Endothelial cell (in vitro differentiated cells): ENCODE measurements around the gene APOBEC3B. TPM values are rescaled to one million over a fixed set of nuclear protein-coding genes. Genes with fewer than 3 reads are reported as not detected.
"Not testable (repeated sequence)": the region's sequence is repeated elsewhere in the genome, so short reads cannot be mapped to it uniquely, and the experiment has no call there.

ENCODE experiments used
- DNase-seq: peaks from one replicate; pipeline ENCODE4 v3.0.0; 2021; ENCODE audit warnings: low spot score
- H3K27ac Mint-ChIP-seq: one replicate; pipeline ENCODE4 v1.8.0; 2021; ENCODE audit warnings: mixed read lengths, inconsistent platforms; ENCODE audit not compliant: unreplicated experiment
- H3K27me3 Mint-ChIP-seq: one replicate; pipeline ENCODE4 v1.8.0; 2021; ENCODE audit warnings: mild to moderate bottlenecking, moderate library complexity, mixed read lengths, inconsistent platforms; ENCODE audit not compliant: unreplicated experiment
- H3K36me3 Mint-ChIP-seq: one replicate; pipeline ENCODE4 v1.8.0; 2021; ENCODE audit warnings: mild to moderate bottlenecking, low read depth, mixed read lengths, inconsistent platforms; ENCODE audit not compliant: unreplicated experiment
- H3K4me1 Mint-ChIP-seq: one replicate; pipeline ENCODE4 v1.8.0; 2021; ENCODE audit warnings: mild to moderate bottlenecking, mixed read lengths, inconsistent platforms; ENCODE audit not compliant: unreplicated experiment
- H3K4me3 Mint-ChIP-seq: one replicate; pipeline ENCODE4 v1.8.0; 2021; ENCODE audit warnings: mild to moderate bottlenecking, mixed read lengths, inconsistent platforms; ENCODE audit not compliant: unreplicated experiment
- H3K9me3 Mint-ChIP-seq: one replicate; pipeline ENCODE4 v1.8.0; 2021; ENCODE audit warnings: mixed read lengths, inconsistent platforms; ENCODE audit not compliant: unreplicated experiment
- total RNA-seq: library from RNA; stranded (reverse); fragmentation: NEBNext Ultra II Directional; extraction: Animal tissue kit (Norgen Biotek cat#: 25700); gene quantifications from one replicate; pipeline ENCODE4 v1.2.1, GENCODE V29; 2021; ENCODE audit not compliant: unreplicated experiment
- TF ChIP-seq, protein P1 (sequence below): fragments of 200-600 bp; sonication (generic); IDR thresholded peaks from one replicate; pipeline ENCODE4 v1.5.0; 2021; ENCODE audit warnings: antibody characterized with exemption; ENCODE audit not compliant: unreplicated experiment

The APOBEC3B gene
- total RNA-seq, 1 donor from 2014 or later: 1.0 TPM

DNA sequence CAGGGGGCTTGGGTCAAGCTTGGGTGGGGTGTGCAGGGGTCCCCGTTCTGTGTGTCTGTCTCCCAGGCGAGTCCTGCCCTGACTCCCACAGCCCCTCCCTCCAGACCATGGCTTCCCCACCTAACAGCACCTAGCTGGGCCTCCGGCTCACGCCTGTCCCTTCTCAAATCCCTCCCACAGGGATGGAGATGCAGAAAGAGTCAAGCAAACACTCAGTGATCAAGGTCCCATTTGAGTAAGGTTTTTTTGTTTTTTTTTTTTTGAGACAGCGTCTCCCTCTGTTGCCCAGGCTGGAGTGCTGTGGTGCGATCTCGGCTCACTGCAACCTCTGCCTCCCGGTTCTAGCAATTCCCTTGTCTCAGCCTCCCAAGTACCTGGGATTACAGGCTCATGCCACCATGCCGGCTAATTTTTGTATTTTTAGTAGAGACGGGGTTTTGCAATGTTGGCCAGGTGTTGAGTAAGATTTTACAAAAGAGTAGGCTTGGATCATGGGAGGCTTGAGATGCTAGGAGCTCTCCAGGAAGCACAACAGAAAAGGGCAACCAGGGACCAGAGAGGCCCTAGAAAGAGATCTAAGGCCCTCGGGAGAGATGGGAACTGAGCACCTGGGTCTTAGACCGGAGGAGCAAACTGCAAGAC is 44.5 kb downstream of the APOBEC3B start:
- Mint-ChIP-seq H3K27ac (no peak overlapping the region), H3K36me3 (peaks cover 3% of the 10 kb centered on the region), H3K9me3 (no peaks in the 10 kb centered on the region), H3K27me3 (peaks cover 4% of the 10 kb centered on the region), H3K4me3 (no peak overlapping the region), H3K4me1 (peaks cover 11% of the 10 kb centered on the region)
- DNase-seq: no peak
- TF ChIP-seq, protein P1, sequence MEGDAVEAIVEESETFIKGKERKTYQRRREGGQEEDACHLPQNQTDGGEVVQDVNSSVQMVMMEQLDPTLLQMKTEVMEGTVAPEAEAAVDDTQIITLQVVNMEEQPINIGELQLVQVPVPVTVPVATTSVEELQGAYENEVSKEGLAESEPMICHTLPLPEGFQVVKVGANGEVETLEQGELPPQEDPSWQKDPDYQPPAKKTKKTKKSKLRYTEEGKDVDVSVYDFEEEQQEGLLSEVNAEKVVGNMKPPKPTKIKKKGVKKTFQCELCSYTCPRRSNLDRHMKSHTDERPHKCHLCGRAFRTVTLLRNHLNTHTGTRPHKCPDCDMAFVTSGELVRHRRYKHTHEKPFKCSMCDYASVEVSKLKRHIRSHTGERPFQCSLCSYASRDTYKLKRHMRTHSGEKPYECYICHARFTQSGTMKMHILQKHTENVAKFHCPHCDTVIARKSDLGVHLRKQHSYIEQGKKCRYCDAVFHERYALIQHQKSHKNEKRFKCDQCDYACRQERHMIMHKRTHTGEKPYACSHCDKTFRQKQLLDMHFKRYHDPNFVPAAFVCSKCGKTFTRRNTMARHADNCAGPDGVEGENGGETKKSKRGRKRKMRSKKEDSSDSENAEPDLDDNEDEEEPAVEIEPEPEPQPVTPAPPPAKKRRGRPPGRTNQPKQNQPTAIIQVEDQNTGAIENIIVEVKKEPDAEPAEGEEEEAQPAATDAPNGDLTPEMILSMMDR: no peak

DNA sequence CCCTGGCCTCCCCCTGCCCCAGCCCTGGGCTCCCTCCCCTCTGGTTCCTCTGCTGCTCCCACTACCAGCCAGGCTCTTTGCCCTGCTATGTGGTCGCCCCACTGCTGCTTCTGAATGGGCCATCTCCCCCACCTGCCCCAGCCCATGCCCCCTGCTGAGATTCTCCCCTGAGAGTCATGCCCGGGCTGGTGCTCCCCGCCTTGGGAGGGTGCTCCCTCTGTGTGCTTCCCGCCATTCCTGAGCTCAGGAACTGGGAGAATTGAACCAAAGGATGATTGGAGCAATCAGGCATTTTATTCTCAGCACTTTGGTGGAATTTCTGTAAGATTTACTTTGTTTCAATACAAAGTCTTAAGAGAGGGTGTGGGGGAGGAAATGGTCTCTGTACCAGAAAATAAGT is 45.6 kb downstream of the APOBEC3B start:
- peaks cover 1% of the 10 kb centered on the region for H3K4me1 Mint-ChIP-seq
- H3K4me3 Mint-ChIP-seq: no peak overlapping the region
- H3K27me3 Mint-ChIP-seq: peaks cover 2% of the 10 kb centered on the region
- TF ChIP-seq, protein P1: no peak
- H3K9me3 Mint-ChIP-seq: no peaks in the 10 kb centered on the region
- no peak overlapping the region for H3K27ac Mint-ChIP-seq
- no peak for DNase-seq
- no peaks in the 10 kb centered on the region for H3K36me3 Mint-ChIP-seq

DNA sequence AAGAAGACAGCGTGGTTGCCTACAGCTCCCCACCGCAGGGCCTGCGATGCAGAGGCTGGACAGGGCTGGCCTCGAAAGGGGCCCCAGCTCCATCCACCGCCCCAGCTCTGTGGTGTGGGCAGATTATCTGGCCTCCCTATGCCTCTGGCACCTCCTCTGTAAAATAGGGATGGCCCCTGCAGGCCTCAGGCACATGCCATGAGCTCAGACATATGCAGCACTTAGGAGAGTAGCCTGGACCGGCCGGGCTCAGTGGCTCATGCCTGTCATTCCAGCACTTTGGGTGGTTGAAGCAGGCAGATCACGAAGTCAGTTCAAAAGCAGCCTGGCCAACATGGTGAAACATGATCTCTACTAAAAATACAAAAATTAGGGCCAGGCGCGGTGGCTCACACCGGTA is 46.1 kb downstream of the APOBEC3B start:
- H3K4me1 Mint-ChIP-seq: no peaks in the 10 kb centered on the region
- H3K27ac Mint-ChIP-seq: no peak overlapping the region
- no peak overlapping the region for H3K4me3 Mint-ChIP-seq
- H3K9me3 Mint-ChIP-seq: no peaks in the 10 kb centered on the region
- no peaks in the 10 kb centered on the region for H3K36me3 Mint-ChIP-seq
- peaks cover 2% of the 10 kb centered on the region for H3K27me3 Mint-ChIP-seq
- TF ChIP-seq, protein P1: no peak
- no peak for DNase-seq

DNA sequence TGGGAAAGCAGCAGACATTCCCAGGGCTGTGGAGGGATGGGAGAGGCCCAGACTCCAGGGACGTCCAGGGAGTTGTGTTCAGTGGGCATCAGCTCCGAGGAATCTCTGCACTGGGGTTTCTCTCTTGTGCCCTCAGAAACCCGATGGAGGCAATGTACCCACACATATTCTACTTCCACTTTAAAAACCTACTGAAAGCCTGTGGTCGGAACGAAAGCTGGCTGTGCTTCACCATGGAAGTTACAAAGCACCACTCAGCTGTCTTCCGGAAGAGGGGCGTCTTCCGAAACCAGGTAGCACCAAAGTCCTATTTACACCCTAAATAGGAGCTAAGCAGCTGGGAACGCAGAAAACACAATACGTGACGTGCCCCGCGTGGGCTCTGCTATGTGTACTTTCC is 47.1 kb downstream of the APOBEC3B start:
- Mint-ChIP-seq H3K27me3 (peaks cover 2% of the 10 kb centered on the region), H3K4me3 (no peak overlapping the region), H3K9me3 (no peaks in the 10 kb centered on the region), H3K36me3 (no peaks in the 10 kb centered on the region), H3K27ac (no peak overlapping the region), H3K4me1 (no peaks in the 10 kb centered on the region)
- DNase-seq: no peak
- TF ChIP-seq, protein P1: no peak

DNA sequence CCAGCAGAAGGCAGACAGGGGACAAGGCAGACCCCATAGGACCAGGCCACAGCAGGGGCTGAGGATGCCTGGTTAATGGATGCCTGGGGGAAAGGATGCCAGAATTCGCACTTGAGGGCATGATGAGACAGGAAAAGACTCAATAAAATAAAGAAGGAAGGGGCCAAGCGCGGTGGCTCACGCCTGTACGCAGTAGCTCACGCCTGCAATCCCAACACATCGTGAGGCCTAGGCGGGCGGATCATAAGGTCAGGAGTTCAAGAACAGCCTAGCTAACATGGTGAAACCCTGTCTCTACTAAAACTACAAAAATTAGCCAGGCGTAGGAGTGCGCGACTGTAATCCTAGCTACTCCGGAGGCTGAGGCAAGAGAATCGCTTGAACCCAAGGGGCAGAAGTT is 48.6 kb downstream of the APOBEC3B start:
- no peak for DNase-seq
- H3K4me1 Mint-ChIP-seq: no peaks in the 10 kb centered on the region
- H3K27ac Mint-ChIP-seq: no peak overlapping the region
- no peaks in the 10 kb centered on the region for H3K9me3 Mint-ChIP-seq
- TF ChIP-seq, protein P1: no peak
- no peaks in the 10 kb centered on the region for H3K36me3 Mint-ChIP-seq
- no peaks in the 10 kb centered on the region for H3K27me3 Mint-ChIP-seq
- H3K4me3 Mint-ChIP-seq: no peak overlapping the region

DNA sequence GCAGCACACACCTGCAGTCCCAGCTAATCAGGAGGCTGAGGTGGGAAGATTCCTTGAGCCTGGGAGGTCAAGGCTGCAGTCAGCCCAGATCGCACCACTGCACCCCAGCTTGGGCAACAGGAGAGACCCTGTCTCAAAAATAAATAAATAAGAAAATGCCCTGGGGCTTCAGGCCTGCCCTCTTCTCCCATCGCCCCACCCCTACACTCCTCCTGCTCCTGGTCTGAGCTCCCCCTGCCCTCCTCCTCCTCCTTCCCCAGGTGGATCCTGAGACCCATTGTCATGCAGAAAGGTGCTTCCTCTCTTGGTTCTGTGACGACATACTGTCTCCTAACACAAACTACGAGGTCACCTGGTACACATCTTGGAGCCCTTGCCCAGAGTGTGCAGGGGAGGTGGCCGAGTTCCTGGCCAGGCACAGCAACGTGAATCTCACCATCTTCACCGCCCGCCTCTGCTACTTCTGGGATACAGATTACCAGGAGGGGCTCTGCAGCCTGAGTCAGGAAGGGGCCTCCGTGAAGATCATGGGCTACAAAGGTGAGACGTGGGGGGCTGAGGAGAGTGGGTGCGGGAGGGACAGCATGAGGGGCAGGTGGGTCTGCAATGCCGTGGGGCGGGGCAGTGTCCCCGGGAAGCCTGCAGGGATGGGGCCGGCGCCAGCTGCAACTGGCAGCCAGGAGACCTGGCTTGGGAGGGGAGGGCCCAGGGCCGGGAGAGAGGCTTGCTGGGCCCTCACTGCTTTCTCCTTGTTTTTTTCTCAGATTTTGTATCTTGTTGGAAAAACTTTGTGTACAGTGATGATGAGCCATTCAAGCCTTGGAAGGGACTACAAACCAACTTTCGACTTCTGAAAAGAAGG is 49.5 kb downstream of the APOBEC3B start:
- not testable (repeated sequence) for H3K4me1 Mint-ChIP-seq, DNase-seq

DNA sequence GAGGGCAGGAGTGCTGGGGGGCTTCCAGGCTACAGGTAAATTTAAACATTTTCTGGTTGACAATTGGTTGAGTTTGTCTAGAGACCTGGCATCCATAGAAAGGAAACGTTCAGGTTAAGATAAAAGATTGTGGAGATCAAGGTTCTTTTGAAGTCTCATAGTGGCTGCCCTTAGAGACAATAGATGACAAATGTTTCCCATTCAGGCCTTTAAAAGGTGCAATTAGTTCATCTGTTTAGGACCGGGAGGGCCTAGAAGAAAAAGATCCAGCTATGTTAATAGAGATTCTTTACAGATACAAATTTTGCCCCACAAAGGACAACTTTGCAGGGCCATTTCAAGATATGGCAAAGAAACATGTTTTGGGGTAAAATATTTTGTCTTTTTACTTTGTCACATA is 54.9 kb downstream of the APOBEC3B start:
- not testable (repeated sequence) for H3K36me3 Mint-ChIP-seq, H3K27me3 Mint-ChIP-seq, H3K9me3 Mint-ChIP-seq, H3K27ac Mint-ChIP-seq, DNase-seq, H3K4me3 Mint-ChIP-seq
- peaks cover 32% of the 10 kb centered on the region for H3K4me1 Mint-ChIP-seq

More for the DNA sequence above, 49.5 kb downstream of the APOBEC3B start:
- H3K27me3 Mint-ChIP-seq, H3K4me3 Mint-ChIP-seq, H3K27ac Mint-ChIP-seq, H3K9me3 Mint-ChIP-seq, H3K36me3 Mint-ChIP-seq: not testable (repeated sequence)
